Measurements from ENCODE around the gene CRIM1.

Gene CRIM1

DNA sequence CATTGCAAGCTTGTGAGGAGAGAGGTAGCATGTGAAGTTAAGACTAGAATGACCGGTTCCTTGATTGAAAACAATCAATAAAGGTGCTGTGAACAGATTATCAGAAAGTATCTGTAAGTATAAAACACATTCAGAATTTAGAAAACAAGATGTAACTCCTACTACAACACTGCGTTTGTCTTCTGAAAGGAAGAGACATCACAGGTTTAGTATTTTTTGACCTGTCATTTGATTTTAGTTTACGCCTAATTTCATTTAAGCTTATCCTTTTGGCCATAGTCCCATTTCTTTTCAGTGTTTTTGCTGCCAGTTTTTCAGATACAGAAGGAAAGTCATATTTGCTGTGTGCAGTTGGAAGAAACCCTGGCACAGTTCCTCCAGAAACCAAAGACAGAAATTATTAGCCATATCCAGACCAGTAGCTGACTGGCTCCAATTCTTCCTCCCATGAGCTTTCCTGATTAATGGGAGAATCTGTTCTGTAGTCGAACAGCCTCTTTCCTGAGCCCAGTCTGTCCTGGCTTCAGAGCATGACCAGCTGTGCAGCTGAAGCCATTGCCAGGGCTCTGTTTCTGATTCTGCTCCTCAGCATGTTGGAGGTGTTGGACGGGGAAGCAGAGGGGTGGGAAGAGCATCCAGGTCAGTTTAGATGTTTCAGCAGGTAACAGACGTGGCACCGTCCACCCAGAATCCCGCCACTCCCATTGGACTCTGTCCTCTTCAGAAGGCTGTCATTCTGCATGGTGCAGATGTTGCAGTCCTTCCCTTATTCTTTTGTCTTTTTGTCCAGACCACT lies 61.0 kb downstream of the CRIM1 start:
- no peak for FAIRE-seq
- DNase-seq (ENCODE audit: insufficient read length, low spot score): no peak

DNA sequence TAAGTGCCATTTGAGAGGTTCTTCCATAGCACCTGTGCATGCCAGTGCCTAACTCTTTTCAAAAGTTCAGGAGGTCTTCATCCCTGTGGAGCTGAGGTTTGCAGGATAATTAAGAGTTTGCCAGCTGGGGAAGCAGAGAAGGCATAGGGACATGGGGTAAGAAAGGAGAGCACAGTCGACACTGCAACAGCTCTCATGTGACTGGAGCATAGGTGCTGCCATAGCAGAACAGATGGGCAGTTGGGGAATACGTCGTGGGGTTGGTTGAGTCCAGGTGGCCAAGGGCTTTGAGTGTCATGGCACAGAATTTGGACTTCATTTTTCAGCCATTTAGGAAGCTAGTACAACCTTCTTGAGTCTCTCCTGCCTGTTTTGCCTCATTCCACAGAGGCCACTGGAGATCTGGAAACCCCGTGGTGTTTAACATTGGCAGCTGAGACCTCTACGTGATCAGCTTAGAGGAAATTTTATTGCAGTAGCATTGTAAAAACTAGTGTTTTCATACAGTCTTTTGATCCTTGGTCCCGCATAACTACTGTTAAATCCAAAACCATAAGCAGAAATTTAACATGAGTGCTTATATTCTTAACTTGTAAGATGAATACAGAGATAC lies 65.1 kb downstream of the CRIM1 start:
- FAIRE-seq: no peak

DNA sequence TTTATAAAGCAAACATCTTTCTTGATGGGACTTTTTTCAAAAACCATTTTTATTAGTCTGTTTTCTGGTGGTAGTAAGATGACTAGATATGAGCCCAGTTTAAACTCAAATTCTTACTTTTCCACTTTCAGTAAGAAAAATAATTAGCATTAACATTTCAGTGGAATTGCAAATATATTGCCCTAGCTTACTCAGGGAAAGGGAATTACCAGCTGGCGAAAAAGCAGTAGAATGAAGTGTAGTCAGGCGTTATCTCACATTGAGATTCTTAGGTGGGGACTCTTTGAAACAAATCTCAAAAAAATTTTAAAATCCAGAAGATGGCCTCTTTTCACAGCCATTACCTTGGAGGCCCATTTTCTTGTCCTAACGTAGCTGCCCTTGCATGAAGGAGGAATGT lies 65.8 kb downstream of the CRIM1 start:
- FAIRE-seq (no peak), DNase-seq (ENCODE audit: insufficient read length, low spot score) (no peak)

More for the DNA sequence above, 65.1 kb downstream of the CRIM1 start:
- no peak for DNase-seq (ENCODE audit: insufficient read length, low spot score)

DNA sequence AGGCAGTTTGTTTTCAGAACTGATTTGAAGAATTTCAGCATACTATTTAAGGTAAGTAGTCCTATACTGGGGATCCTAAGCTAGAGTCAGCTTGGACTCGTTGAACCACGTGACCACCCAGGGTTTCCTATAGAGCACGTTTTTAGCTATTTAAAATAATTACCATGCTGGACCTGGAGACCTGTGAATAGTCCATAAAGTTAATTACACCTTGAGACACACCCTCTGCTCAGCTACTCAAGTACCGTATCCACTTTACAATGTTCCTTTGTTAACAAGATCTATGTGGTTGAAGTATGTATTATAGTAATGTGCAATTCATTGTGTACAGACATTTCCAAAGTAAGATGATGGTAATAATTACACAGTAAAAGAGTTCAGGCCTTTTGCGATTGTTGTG lies 67.6 kb downstream of the CRIM1 start:
- DNase-seq (ENCODE audit: insufficient read length, low spot score) (no peak), FAIRE-seq (peak; percentile 23)

DNA sequence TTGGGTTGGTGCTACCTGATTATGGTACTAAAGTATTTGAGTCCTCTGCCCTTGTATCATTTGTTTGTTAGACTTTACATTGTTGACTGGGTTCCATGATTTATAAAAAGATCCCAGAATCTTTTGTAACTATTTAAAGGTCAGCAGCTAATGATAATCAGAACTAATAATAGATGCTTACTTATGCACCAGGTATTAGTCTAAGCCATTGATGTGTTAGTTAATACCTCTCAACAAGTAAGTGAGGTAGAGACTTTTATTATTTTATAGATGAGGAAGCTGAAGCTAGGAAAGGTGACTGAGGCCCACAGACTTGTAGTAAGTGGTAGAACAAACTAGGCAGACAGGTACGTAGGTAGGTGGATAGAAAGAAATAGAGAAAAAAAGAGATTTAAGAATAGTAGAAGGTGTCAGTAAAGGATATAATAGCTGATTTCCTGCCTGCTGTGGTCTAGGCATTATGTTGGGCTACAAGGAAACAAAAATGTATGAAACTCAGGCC lies 68.1 kb downstream of the CRIM1 start:
- no peak for FAIRE-seq
- no peak for DNase-seq (ENCODE audit: insufficient read length, low spot score)

DNA sequence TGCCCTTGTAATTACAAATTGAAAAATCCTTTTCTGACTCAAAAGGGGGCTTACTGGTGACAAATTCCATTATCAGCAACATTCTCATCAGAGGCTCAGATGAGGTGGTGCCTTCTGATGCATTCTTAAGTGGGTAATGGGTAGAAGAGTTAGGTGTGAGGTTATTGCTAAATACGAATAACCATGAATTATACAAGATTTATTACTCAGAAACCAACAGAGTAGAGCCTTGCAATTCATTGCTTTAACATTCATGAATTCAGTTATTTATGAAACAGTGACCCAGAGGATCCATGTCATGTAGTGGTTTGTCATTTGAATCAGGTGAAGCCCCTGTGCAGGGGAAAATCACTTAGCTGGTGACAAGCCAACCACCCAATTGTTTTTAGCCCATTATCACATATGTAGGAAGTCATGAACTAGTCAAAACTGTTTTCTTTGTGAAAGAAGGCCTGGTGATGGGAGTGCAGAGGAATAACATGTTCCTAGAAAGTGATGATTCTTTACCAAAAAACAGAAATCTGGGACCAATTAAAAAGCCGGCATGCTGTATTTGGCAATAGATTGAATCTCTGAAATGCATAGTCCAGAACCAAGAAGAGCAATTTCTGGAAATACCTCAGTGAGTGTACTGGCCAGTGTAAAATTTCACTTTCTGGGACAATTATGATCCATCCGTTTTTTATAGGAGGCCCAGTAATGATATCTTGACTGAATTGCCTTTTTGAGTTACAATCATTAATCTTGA lies 70.2 kb downstream of the CRIM1 start:
- no peak for FAIRE-seq
- no peak for DNase-seq (ENCODE audit: insufficient read length, low spot score)

DNA sequence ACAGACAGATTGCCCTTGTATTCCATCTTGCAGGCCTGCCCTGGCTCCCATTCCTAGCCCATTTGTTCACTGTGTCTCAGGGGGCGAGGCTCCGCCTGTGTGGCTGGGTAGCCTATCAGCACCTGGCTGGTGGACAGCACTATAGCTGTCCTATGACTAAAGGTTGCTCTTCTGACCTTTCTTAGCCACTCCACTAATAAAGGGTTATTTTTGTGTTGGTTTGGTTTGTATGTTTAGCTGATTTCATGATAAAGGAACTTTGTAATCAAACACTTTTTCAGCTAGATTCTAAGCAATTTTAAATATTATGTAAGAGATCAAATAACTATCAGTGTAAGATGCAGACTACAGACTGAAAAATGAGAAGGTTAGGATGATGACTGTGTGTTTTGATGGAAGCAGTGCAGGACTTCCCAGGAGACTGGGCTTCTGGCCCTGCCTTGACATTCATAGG lies 72.2 kb downstream of the CRIM1 start:
- FAIRE-seq: no peak
- DNase-seq (ENCODE audit: insufficient read length, low spot score): no peak

DNA sequence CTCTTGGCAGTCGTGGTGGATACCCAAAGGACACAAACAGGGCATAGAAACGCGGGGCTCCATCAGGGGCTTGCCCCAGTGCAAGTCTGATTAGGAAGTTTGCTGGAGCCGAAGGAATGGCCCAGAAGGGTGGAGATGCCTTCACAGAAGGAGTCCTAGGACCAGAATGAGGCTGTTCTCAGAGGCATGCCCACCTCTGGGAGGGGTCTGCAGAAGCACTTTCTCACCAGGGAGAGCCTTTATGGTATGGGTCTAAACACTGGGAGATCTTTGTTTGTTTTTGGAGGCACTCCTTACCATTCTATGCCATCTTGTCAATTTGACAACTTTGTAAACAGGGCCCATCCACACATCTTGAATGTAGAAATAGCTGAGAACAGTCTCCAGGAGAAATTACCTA lies 75.0 kb downstream of the CRIM1 start:
- DNase-seq (ENCODE audit: insufficient read length, low spot score) (no peak), FAIRE-seq (no peak)

DNA sequence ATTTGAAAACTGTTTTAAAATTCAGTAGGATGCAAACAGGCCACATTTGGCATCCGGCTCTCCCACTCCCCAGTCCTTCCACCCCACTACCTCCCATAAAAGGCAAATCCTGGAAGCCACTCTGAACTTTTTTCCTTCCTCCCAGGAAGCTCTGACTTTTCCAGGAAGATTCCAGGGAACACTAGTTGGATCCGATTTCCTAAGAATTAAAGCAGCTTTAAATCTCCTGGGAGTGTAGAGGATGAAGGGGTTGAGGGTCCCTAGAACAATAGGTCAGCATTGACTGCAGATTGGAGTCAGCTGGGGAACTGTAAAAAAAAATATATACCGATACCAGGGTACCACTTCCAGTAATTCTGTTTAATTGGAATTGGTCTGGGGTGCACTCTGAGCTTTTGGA lies 76.9 kb downstream of the CRIM1 start:
- FAIRE-seq: no peak
- no peak for DNase-seq (ENCODE audit: insufficient read length, low spot score)

DNA sequence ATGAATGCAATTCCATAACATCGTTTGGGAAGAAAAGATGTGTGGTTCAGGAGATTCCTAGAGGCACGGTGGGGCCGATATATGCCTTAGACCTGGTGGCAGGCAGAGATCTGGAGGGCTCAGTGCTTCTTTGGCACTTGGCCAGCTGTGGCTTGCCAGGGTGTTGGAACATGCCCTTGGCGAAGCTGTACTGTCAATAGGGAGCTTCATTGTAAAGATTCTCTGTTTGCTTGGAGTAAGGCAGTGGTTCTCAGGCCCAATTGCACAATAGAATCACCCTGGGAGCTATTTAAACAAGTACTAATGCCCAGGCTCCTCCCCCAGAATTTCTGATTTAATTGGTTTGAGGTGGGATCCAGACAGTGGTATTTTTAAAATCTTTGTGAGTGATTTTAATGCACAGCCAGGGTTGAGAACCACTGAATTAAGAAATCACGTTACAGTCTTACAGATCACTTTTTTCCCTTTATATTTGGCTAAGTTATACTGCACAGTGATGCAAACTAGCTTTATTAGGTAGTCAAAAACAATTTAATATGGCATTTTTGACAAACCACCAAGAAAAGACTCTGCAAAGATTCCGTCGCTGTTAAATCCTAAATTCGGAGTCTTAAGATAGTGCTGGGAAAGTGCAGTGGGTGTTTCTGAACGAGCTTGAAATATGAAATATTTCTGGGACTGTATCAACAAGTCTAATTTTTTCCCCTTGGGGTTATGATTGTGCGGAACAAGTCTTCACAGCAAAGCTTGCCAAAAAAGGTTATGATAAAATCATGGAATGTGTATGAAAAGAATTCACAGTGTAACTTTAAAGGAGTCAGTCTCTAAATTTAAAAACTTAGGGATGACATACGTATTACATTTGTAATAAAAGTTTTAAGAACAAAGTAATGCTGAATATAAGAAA lies 78.0 kb downstream of the CRIM1 start:
- no peak for FAIRE-seq
- peak; percentile 33 for DNase-seq (ENCODE audit: insufficient read length, low spot score)

DNA sequence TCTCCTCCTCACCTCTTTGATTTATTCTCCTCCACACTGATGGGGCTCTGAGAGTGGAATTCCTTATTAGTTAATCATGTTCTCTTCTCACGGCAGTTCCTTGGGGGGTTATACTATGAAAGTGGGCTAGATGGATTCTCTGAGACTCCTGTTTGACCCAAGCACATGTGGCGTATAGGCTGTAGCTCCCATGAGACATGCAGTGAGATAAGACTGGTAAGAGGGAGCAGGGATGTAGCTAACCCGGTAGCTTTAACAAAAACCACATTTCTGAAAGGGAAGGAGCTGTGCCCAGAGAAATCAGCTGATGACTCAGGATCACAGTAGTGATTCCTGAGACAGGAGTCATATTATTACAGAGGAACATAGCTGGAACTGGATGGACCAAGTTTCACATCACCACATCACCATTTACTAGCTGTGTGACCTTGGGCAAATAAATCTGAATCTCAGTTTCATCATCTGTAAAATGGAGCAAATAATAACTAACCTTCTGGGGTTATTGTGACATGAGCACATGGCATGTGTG lies 82.9 kb downstream of the CRIM1 start:
- FAIRE-seq: peak; percentile 86
- DNase-seq (ENCODE audit: insufficient read length, low spot score): peak; percentile 91

DNA sequence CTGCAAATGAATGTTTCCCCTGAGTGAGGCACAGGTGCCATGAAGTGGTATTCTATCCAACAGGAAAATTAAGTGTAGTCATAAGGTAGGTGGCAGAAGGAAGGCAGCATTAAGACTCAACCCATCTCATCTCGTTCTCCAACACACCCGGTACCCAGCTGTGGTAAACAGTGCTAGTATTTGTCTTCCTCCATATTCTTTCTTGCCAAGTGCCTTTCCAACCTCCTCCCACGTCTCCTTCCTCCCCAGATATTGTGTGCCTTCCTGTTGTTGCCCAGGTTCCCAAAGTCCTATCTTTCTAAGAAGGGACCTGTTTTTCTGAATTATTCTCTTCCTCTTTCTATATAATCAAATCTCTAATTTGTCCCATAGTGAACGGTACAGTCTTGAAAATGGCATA lies 83.5 kb downstream of the CRIM1 start:
- FAIRE-seq (no peak), DNase-seq (ENCODE audit: insufficient read length, low spot score) (no peak)

DNA sequence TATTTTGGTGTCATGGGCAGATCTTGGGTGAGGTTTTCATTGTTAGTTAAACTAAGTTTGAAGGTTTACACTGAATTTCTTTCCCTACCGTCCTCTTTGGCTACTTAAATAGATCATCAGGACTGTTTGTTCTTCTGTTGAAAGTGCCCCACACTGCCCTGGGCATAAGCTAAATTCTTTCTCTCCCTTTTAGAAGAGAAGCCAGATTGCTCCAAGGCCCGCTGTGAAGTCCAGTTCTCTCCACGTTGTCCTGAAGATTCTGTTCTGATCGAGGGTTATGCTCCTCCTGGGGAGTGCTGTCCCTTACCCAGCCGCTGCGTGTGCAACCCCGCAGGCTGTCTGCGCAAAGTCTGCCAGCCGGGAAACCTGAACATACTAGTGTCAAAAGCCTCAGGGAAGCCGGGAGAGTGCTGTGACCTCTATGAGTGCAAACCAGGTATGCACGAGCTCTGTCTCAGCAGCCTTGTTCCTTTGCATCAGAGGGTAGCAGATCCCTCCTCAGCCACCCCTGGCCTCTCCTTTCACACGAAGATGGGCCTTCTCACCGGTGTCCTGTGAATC lies 85.6 kb downstream of the CRIM1 start:
- no peak for DNase-seq (ENCODE audit: insufficient read length, low spot score)
- FAIRE-seq: no peak

DNA sequence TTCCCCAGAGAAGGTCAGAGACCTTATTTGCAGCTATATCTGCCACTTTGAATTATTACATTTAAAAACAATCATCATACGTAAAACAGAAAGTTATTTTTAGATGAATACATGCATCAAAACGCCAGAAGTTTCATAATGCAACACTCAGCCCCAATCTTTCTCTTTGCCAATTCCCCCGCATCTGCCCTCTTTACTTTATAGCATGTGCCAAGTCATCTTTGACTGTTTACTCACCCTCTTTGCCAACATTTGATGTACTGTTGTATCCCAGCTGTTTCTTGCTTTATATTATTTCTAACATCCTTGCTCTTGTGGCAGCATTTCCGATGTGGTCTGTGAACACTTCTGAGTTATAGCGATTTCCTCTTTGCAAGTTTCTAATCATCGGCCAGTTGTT lies 86.2 kb downstream of the CRIM1 start:
- DNase-seq (ENCODE audit: insufficient read length, low spot score): no peak
- FAIRE-seq: no peak

DNA sequence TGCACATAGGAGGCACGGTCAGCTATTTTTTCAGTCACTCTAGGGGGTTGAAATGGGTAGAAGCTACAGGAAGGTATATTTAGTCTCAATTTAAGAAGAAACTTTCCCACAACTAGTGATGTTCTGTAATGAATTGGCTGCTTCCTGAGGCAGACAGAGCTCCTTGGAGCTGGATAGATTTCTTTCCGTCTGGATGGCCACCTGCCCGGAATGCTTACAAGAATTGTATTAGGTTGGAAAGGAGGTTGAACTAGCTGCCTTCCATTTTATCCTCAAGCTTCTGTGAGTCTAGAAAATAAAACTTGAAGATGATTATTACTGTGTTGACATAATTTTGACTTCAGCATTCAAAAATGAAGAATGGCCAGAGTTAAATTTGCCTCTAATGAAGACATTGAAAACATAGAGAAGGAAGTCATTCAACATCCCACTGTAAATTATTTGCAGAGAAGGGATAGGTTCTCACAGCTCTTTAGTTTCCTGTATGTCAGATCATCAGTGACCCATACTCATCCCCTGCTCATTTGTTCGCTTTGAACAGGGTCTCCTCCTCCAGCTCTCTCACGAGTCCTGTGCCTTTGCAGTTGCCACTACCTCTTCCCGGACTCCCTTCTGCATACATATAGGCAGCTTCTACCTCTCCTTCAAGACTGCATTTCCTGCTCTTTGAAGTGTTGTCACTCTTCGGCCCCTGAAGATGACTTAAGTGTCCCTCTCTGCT lies 88.8 kb downstream of the CRIM1 start:
- FAIRE-seq (no peak), DNase-seq (ENCODE audit: insufficient read length, low spot score) (no peak)

DNA sequence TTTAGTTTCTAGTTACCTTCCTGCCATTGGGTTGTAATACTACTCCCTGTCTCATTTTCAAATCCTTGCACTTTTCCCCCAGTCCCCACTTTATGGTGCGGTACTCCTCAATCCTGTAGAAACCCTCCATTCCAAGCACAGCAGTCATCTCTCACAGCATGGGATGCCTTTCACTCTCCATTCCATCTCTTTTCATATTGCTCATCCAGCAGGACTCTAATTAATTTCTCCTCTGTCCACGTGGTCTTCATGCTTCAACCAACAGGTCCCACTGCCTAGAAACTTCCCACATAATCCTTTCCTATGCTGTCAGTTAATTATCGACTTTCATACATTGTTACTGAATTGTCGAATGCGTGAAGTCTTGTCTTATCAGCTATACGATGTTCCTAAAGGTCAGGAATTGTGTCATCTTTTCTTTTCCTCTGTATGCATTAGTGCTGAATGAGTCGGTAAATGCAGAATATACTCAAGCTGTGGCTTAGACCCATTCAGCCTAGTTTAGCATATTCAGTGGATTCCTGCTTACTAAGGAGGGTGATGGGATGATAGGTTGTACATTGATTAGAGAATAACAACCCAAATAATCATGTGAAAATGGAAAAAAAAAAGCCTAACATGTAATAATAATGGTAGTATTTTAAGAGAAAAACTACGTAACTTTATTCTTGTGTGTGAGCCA lies 89.7 kb downstream of the CRIM1 start:
- no peak for FAIRE-seq
- no peak for DNase-seq (ENCODE audit: insufficient read length, low spot score)

DNA sequence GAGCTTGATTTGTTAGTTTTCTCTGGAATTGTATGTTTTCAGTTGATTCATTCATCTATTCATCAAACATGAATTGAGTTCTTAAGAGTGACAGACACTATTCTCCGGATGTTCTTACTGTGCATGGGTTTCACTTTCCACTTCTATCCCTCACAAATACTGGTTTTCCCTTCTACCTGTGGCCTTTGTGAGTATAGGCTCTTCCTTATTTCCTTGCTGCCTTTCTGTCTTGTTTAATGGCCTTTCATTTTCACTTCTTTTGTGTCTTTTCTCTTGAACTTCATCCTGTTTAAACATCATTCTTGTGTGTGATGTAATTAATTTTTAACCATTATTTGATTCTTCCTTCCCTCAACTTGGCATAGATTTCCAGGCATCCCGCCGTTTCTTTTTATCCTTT lies 90.7 kb downstream of the CRIM1 start:
- DNase-seq (ENCODE audit: insufficient read length, low spot score): no peak
- no peak for FAIRE-seq

DNA sequence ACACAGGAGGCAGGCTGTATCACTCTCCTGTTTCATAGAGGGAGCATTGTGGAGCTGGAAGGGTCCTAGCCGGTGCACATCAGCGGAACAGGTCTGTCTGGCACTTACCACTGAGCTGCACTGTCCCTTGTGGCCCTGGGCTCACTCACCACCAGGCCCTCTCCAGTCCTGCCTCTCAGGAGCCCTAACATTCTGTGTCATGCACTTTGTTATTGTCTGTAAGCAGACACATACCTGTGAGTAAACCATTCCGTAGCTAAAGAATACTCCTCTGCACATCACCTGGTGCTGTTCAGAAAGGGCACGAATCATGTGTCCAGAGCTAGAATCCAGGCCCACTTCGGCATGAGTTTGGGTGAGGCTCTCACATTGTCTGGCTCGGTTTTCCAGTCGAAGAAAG lies 93.6 kb downstream of the CRIM1 start:
- DNase-seq (ENCODE audit: insufficient read length, low spot score): no peak
- peak; percentile 69 for FAIRE-seq

DNA sequence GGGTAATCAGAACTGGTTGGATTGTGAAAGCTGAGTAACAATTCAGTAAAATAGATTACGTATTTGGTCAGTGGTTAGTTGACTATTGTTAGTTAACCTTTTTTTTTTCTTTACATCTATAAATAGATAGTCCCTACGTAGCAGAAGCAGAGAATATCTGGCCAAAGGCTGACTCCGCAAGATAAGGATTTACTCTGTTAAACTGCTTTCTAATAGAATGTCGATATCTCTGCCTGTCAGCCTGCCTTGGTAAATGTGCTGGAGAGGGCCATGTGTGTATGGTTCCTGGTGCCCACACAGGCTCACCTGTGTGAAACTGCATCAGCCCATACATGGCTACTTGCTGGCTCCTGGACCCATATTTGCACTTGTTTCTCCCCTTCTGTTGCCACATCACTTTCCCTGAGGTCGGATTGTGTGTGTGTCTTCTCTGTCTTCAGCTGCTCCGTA lies 94.4 kb downstream of the CRIM1 start:
- FAIRE-seq (no peak), DNase-seq (ENCODE audit: insufficient read length, low spot score) (no peak)
